Left hindlimb (tissue), 1 donor: Measurements from ENCODE around the gene RPE65.
"Not testable (repeated sequence)": the region's sequence is repeated elsewhere in the genome, so short reads cannot be mapped to it uniquely, and the experiment has no call there.

ENCODE experiments used
- DNase-seq: peaks from one replicate; pipeline ENCODE4 v3.0.0-alpha.2; 2018

The RPE65 gene

DNA sequence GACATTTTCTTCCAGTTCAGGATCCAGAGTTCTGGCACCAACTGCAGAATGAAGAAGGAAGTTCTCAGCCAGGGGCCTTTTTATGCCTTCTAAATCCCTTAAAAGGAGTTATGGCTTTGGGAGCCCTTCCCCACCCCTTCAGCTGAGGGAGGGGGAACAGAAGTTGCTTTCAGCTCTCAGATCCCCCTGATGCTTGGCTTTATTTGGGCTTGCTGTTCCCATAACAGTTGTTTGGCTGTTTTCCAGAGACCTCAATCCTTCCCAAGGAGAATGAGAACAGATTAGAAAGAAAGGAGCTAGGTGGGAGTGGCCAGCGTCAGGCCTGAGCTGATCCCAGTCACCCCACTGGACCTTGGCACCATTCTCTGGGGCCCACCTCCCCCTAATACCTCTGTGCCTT, at the start of gene RPE65:
Gene RPE65 (minus strand): TSS at position 54 of the 400 bp plus-strand sequence. CDS start 49 bp downstream, at position 5.
- peak; percentile 25 for DNase-seq

DNA sequence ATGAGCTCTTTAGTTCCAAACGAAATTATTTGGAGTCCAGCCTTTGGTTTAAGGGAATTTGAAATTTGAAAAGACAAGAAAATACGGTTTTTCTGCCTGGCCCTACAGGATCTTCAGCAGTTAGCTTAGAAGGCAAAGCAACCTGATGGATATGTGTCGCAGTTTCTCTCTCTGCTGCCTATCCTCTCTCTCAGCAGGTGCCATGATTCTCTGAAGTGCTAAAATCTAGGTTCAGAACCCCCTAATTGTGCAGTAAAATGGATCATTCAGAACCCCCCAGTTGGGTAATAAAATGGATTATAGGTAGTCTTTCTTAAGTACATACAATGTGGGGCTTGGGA, 47.6 kb upstream of the RPE65 start:
- no peak for DNase-seq

DNA sequence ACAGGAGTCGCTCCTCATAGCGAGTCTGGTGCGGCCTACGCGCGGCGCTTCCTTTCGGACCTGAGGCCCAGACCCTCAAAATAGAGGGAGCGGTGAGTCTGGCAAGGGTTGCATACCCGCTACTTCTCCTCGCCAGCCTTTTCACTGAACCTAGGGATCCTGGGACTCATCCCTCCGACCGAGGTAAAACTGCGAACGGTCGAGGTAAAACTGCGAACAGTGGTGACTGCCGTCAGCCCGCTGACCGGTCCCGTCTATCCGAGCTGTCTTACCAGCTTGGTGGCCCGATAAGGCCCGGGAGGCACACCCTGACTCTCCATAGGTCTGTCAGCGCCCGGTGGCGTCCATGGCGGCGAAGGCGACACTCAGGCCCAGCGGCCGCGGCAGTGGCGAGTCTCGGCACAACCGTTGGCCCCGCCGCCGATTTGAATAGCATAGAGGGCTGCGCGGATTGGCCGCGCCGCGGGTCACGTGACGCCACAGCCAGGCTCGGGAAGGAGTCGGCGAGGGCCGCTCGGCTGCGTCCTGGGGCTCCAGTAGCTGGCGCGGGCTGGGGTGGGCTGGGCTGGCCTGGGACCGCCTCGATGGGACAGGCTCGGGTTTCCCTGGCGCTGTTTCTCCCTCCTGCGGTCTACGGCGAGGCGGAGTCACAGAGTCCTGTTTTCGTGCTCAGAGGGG, 47.1 kb upstream of the RPE65 start, which contains the start of gene DEPDC1:
Gene DEPDC1 (minus strand): TSS at position 403 of the 678 bp plus-strand sequence. CDS start 83 bp downstream, at position 320.
- peak; percentile 98 for DNase-seq

DNA sequence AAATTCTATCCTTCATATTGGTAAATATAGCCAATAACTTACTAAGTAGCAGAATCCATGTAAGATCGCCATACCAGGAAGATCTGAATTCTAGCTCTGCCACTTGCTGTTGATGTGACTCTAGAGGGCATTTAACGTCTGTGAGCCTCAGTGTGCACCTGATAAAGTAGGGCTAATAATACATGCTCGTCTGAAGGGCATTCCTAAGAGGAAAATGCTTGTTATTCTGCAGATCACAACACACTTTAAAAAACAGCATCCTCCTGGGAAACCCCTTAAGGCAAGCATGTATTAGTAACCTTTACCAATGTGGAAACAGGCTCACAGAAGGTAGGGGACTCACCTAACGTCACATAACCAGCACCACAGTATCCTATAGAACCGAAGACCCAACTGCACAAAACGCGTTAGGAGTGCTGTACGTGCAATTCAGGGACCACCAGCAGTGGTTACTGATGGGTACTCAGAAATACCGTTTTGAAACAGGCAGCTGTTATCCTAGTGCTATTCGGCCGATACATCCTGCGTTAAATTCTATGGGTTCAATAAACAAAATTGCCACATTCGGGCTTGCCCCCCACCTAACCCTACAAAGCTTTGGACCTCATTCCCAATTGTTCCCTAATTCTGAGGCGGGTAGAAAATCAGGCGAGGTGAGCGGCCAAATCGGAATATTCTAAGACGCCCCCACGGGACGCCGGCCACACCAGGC, 46.4 kb upstream of the RPE65 start:
- DNase-seq = no peak

DNA sequence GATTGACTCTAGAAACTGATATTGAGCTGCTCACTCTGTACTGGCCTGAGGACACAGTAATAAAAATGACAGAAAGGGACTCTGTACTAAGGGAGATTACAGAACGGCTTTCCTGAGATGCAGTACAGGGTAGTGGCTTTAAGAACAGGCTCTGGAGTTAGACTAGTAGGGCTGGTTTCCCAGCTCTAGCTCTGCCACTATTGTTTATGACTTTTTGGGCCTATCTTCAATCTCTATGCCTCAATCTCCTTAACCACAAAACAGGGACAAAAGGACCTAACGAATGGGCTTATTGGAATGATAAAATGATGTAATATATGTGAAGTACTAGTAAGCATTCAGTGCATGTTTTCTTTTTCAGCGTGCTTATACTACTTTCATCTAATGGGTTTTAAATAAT, 45.8 kb upstream of the RPE65 start:
- no peak for DNase-seq

DNA sequence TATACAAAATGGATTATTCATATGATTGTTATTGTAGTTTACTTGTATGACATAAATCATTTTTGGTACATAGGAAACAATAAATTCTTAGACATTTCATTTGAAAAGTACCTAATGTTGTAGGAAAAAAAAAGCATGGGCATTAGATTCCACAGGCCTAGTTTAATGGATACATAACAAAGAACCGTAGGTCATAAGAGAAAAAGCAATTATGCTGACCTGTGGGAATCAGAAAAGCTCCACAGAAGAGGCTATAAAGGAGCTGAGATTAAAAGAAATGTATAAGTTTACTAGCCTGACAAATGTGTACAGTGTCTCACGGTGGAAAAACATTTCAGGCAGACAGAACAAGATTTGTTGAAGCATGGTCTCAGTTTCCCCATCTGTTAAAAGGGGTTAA, 43.4 kb upstream of the RPE65 start:
- DNase-seq = no peak

DNA sequence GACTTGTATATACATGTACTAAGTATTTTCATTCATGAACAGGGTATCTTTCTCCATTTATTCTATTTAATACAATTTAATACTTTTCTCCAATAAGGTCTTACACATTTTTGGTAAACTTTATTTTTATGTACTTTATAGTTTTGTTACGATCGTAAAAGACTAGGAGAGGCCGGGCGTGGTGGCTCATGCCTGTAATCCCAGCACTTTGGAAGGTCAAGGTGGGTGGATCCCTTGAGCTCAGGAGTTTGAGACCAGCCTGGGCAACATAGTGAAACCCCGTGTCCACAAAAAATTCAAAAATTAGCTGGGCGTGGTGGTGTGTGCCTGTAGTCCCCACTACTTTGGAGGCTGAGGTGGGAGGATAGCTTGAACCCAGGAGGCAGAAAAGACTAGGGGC, 42.5 kb upstream of the RPE65 start:
- not testable (repeated sequence) for DNase-seq

DNA sequence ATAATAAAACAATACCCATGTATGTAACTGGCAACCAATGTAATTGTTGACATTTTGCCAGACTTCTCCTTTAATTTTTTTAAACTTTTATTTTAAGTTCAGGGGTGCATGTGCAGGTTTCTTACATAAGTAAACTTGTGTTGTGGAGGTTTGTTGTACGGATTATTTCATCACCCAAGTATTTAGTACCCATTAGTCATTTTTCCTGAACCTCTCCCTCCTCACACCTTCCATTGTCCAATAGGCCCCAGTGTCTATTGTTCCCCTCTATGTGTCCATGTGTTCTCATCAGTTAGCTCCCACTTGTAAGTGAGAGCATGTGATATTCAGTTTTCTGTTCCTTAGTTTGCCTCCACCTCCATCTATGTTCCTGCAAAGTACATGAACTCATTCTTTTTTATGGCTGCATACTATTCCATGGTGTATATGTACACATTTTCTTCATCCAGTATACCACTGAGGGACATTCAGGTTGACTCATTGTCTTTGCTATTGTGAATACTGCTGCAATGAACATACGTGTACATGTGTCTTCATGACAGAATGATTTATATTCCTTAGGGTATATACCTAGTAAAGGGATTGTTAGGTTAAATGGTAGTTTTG, 40.4 kb upstream of the RPE65 start:
- DNase-seq = no peak

DNA sequence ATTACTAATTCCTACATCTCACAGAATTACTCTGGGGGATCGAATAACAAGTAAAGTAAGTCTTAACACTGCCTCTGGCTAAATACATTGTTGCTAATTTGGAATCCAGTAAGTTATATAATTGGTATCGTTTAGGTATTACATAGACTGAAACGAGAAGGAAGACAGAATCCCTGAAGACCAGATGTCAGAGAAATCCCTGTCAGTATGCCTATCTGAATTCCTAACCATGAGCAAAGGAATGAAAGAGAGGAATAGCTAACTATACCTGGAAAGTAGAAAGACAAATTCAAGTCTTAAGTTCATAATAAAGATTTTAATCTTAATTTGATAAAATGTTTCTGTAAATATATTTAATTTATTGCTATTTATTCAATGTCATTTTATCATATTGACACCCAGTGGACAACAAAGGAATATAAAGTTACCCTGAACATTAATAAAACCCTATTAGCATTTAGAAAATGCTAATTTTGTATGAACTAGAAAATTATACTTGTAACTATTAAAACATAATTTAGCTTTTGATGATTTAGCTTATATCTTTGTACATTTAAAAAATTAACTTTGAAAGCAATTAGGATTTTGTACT, 35.8 kb upstream of the RPE65 start:
- no peak for DNase-seq

DNA sequence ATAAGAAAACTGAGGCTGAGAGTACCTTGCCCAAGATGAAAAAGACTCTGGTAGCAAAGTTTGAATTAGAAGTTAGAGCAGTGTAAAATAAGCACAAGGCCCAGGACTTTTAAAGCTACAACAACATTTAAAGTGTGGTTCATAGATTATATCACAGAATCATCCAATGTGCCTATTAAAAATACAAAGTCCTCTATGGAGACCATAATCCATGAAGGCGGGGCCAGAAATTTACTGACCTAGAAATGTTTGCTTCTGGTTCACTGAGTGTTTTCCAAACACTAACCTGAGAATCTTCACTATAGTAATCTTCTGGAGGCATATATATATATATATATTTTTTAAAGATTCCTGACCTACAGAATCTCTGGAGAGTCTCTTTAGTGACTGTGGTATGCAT, 34.9 kb upstream of the RPE65 start:
- no peak for DNase-seq

DNA sequence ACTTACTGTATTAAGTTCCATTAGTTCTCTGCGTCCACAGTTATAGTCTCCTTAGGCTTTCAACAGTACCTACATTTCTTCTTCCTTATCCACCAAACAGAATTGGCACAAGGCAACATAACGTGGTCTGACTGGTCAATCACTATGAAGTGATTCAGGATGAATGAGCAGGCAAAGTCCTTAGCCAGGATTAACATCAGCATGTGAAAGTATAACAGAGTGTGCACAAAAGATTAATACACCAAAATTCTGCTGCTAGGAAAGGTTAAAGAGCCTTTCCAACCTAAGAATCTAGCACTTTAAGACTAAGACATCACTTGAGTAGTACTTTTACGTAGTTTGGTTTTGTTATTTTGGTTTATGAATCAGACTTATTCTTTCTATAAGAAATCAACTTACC, 31.3 kb upstream of the RPE65 start:
- no peak for DNase-seq

DNA sequence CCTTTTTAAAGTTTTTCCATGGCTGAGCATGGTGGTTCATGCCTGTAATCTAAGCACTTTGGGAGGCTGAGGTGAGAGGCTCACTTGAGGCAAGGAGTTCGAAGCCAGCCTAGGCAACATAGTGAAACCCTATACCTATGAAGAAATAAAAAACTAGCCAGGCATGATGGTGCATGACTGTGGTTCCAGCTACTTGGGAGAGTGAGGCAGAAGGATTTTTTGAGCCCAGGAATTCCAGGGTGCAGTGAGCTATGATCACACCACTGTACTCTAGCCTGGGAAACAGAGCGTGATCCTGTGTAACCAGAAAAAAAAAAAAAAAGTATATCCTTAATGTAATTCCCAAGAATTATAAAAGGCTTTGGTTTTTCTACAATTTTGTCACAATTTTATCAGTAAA, 29.7 kb upstream of the RPE65 start:
- no peak for DNase-seq

DNA sequence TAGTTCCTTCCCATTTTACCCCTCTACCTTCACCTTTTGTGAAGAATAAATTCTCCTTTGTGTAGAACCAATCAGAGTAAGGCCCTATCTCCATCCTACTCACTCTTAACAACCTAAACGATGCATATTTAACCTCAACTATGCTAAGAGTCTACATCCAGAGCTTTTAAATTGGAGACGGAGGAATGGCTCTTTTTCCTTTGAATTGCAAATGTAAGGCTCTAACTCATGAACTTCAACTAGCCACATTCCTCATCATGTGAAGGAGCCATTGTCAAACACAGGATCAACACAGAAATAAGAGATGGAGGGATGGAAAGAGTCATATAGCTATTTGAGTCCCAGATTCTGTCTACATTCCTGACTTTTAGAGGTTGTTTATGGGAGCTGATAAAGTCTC, 28.9 kb upstream of the RPE65 start:
- DNase-seq = no peak

DNA sequence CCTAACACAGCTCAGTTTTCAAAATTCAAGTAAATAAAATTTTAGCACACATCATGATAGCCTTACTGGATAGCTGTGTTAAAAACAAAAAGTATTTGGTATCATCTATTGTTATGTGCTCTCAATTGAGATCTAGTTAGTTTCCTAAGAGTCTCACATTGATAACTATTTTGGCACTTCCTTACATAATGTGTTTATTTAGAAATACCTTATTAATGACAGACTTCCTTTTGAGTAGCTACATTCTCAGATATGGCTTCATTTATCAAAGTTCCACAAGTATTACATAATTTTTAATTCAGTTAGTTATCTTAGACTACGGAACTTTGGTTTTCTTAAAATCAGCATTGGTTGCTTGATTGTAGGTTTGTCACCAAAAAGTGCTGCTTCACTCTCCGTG, 26.9 kb upstream of the RPE65 start:
- not testable (repeated sequence) for DNase-seq

DNA sequence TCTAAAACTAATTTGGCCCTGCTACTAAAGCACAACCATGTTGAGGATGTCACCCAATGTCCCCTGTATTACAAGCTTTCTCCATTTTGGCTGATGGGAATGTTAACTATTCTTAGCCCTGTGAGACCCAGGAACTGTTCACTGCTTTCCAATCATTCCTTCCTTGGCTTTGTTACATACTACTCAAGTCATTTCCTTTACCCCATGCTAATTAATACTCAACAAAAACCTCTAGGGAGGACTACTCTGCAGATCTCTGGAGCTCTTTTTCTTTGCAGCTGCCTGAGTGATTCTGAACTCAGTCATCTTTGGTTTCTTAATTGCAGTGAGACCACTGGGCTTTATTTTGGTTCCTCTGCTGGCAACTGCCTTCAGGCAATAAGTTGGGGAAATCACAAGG, 23.3 kb upstream of the RPE65 start:
- DNase-seq = no peak

DNA sequence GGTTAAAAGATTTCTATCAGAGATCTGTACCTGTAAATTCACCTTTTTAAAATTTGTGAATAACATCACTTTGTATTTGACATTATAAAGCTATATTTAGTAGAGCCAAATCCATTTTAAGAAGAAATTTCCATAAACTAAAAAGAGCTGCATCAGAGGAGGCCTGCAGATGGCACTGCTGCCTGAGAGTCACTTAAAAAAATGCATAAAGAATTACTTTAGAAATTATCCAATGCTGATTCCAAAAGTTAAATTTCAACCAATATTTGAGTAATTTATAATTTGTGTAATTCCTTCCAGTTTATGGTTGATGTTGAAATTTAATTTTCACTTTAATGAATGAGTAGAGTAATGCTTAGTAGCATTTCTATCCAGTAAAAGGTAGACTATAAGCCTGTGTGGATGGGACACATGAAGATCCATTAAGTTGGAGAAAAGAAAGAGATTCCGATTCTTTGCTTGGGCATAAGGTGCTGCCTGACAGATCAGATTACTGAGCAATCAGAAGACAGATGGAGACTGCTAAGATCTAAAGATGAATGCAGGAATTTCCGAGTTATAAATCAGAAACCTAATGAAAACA, 20.7 kb upstream of the RPE65 start:
- DNase-seq = no peak

DNA sequence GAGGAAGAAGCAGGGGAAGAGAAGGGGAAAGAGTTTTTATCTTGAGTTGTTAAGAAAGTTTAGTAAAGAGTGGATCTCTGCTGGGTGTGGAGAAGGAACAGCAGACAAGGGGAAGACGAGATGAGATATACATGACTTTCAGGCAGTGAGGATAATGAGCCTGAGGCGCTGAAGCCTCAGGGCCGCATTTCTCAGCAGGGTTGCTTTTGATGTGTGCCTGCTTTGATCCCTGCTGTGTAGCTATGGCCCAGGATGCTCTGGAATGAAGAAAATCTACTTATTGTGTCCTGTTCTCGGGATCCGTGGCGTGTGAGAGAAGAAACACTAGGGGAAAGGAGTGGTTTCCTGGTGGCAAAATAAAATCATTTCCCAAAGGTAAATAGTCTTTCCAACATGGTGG, 15.1 kb upstream of the RPE65 start:
- no peak for DNase-seq

DNA sequence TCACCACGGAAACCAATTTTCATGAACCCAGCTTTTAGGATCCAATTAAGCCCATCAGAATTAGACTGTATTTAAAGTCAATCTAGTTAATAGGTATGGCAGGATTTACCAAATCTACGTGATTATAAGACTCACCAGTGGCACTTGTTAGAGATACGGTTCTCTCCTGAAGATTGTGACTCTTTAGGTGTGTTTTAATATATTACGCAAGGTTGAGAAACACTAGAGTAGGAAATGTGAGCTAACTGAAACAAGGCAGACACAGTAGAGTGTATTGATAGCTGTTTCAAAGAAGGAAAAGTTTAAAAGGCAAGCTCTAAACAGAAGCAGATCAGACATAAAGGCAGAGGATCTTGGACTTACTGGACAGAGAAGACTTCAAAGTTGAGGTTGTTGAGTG, 11.2 kb upstream of the RPE65 start:
- DNase-seq = no peak

DNA sequence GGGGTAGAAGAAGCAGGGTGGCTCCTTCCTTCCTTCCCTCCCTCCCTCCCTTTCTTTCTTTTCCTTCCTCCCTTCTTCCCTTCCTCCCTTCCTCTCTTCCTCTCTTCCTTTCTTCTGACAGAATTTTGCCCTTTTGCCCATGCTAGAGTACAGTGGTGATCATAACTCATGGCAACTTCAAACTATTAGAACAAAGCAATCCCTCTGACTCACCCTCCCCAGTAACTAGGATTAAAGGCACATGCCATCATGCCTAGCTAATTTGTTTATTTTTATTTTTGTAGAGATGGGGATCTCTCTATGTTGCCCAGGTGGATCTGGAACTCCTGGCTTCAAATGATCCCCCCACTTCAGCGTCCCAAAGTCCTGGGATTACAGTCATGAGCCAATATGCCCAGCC, 10.0 kb upstream of the RPE65 start:
- no peak for DNase-seq

DNA sequence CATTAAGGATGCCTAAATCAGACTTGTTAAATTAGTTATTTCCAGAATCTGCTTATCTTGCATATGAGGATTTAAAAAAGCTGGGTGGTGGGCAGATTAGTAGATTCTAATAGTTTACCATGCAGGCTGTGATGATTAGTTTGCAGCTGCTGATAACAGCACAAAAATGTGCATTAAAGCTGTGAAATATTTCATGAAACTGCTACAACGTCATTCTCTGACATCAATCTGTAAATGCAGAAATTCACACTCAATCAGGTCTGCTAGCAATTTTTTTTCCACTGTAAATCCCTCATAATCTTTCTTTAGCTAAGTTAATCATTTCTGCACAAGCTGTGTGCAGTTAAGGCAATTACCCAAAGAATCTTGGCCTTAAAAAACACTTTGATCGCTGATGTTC, 9.3 kb upstream of the RPE65 start:
- DNase-seq = no peak

DNA sequence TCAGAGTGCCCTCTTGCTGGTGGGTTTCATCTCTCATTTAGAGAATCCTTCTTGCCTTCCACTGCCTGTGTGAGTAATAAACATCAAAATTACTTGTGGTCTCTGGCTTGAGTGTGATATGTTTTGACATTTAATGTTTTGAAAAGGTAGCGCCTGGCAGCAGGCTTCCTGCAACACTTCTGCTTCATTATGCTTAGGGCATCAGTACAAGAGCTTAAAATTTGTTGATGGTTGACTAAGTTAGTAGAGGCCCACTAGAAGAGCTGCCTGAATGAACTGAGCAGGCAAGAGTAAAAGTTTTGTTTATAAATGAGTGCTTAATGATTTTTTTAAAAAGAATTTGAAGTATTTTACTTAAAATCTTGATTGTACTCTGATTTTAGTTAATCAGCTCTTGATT, 6.4 kb upstream of the RPE65 start:
- DNase-seq = no peak

DNA sequence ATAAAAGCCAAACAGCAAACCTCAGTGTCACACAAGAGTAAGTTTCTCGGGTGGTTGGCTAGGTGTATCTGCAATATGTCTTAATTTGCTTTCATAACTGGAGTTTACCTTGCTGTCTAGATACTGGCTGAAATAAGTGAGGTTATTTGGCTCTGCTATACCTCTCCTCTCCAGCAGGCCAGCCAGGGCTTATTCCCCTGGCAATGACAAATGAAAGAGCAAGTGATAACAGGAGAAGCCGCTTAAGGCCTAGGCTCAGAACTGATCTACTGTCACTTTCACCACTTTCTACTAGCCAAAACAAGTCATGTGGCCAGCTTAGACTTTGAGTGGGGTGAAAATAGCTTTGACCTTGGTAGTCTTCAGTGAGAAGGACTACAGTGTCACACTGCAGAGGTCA, 4.8 kb upstream of the RPE65 start:
- DNase-seq = no peak

DNA sequence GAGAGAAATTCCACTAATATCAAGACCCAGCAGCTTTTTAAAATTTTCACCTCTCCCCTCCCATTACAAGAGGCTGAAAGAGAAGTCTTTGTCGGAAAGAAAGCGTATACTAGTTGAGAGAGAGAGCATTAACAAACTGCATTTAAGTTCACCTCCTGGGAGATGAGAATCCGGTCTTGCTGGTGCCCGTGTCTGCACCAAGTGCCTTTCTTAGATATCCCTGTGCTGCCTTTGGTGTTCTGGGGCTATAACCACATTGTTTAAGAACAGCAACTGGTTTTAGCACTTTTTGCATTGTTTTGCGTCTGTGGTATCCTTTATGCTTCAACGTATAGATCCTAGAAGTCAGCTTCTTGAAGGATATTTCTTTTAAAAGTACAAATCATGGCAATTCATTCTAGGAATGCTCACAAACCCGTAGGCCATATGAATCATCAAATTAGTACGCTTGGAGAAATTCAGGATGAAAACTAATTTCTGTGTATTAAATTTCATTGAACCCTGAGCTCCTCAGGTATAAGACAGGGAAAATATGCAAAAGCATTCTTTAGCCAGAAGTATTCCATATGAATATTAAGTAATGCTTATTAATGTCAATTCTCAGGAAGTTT, 3.4 kb upstream of the RPE65 start:
- no peak for DNase-seq
